ENCODE measurements around the gene PPP1R2B. TPM values are rescaled to one million over a fixed set of nuclear protein-coding genes. Genes with fewer than 3 reads are reported as not detected.

The PPP1R2B gene
- total RNA-seq, 1 experiment from 2014 or later = 0.07 TPM

GRCh38 chr5:156803404-156803803 is 46.7 kb upstream of the PPP1R2B start:
- ATAC-seq = no peak
- intact Hi-C loops (cut with micrococcal nuclease) = no loop called here
- no peak for DNase-seq

GRCh38 chr5:156812959-156813358 is 37.1 kb upstream of the PPP1R2B start:
- Histone ChIP-seq H3K9me3 (ENCODE audit: low read length) (no peaks in the 10 kb centered on the region), H3K4me2 (ENCODE audit: low read length) (no peak overlapping the region), H3K4me1 (ENCODE audit: insufficient read depth, low read length) (no peaks in the 10 kb centered on the region), H3F3A (ENCODE audit: low read length, unreplicated experiment) (no peaks in the 10 kb centered on the region), H3K9me2 (replicated peaks; ENCODE audit: low read length) (no peaks in the 10 kb centered on the region), H3K9ac (ENCODE audit: low read length) (no peak overlapping the region), H3K27me3 (ENCODE audit: low read length) (no peaks in the 10 kb centered on the region), H2AFZ (ENCODE audit: low read length) (no peak overlapping the region), H4K20me1 (ENCODE audit: low read length) (no peaks in the 10 kb centered on the region), H3K79me2 (ENCODE audit: low read length) (no peaks in the 10 kb centered on the region), H3K36me3 (ENCODE audit: low read depth, low read length) (no peaks in the 10 kb centered on the region), H3K4me3 (ENCODE audit: low read length) (no peak overlapping the region), H3K27ac (ENCODE audit: low read length) (no peak overlapping the region)
- ChIA-PET CTCF (no interaction called here), POLR2A (ENCODE audit: unreplicated experiment) (no interaction called here)
- ATAC-seq = no peak
- TF ChIP-seq EZH2 (IDR thresholded peaks at IDR 0.05; ENCODE audit: low read length, unreplicated experiment) = no peak
- TF ChIP-seq EZH2phosphoT487 (IDR thresholded peaks at IDR 0.05; ENCODE audit: borderline replicate concordance, low read length) = no peak
- no peak for TF ChIP-seq CTCF (conservative IDR thresholded peaks at IDR 0.05; ENCODE audit: low read depth, low read length)
- no peak for DNase-seq
- no TSS peak for BruUV-seq (replicated peaks)
- intact Hi-C loops (cut with micrococcal nuclease) = loop anchor here (10.0 kb wide), 1 partner anchor 482 kb away; no protein-coding TSS in a partner anchor

More at GRCh38 chr5:156803404-156803803, 46.7 kb upstream of the PPP1R2B start:
- Histone ChIP-seq H3F3A (ENCODE audit: low read length, unreplicated experiment) (no peaks in the 10 kb centered on the region), H3K79me2 (ENCODE audit: low read length) (no peaks in the 10 kb centered on the region), H3K27me3 (ENCODE audit: low read length) (peaks cover 34% of the 10 kb centered on the region), H3K4me2 (ENCODE audit: low read length) (no peak overlapping the region), H3K9me3 (ENCODE audit: low read length) (no peaks in the 10 kb centered on the region), H3K36me3 (ENCODE audit: low read depth, low read length) (no peaks in the 10 kb centered on the region), H3K9ac (ENCODE audit: low read length) (no peak overlapping the region), H3K27ac (ENCODE audit: low read length) (no peak overlapping the region), H4K20me1 (ENCODE audit: low read length) (no peaks in the 10 kb centered on the region), H3K4me1 (ENCODE audit: insufficient read depth, low read length) (no peaks in the 10 kb centered on the region), H3K9me2 (replicated peaks; ENCODE audit: low read length) (no peaks in the 10 kb centered on the region), H3K4me3 (ENCODE audit: low read length) (no peak overlapping the region), H2AFZ (ENCODE audit: low read length) (no peak overlapping the region)
- TF ChIP-seq CTCF (conservative IDR thresholded peaks at IDR 0.05; ENCODE audit: low read depth, low read length) (no peak), EZH2phosphoT487 (IDR thresholded peaks at IDR 0.05; ENCODE audit: borderline replicate concordance, low read length) (no peak), EZH2 (IDR thresholded peaks at IDR 0.05; ENCODE audit: low read length, unreplicated experiment) (no peak)
- no TSS peak for BruUV-seq (replicated peaks)
- POLR2A ChIA-PET (ENCODE audit: unreplicated experiment) = no interaction called here
- CTCF ChIA-PET = no interaction called here

GRCh38 chr5:156815988-156816599 is 34.0 kb upstream of the PPP1R2B start:
- no peaks in the 10 kb centered on the region for H4K20me1 ChIP-seq (ENCODE audit: low read length)
- no peaks in the 10 kb centered on the region for H3K9me3 ChIP-seq (ENCODE audit: low read length)
- BruUV-seq (replicated peaks) = no TSS peak
- no peaks in the 10 kb centered on the region for H3K79me2 ChIP-seq (ENCODE audit: low read length)
- H3K27ac ChIP-seq (ENCODE audit: low read length) = no peak overlapping the region
- CTCF ChIA-PET = interaction anchor here (0.8 kb wide), 1 partner anchor 9 kb away, joined by 3 read pairs; no protein-coding TSS in a partner anchor
- H3K4me3 ChIP-seq (ENCODE audit: low read length) = no peak overlapping the region
- no peaks in the 10 kb centered on the region for H3K9me2 ChIP-seq (replicated peaks; ENCODE audit: low read length)
- H3K4me2 ChIP-seq (ENCODE audit: low read length) = no peak overlapping the region
- H3K4me1 ChIP-seq (ENCODE audit: insufficient read depth, low read length) = no peaks in the 10 kb centered on the region
- ATAC-seq (peak; percentile 68), DNase-seq (peak; percentile 63)
- intact Hi-C loops (cut with micrococcal nuclease) = loop anchor here (1.0 to 10.0 kb wide), 3 partner anchors 139 to 479 kb away; no protein-coding TSS in a partner anchor
- H3K36me3 ChIP-seq (ENCODE audit: low read depth, low read length) = no peaks in the 10 kb centered on the region
- H3K27me3 ChIP-seq (ENCODE audit: low read length) = no peaks in the 10 kb centered on the region
- TF ChIP-seq EZH2phosphoT487 (IDR thresholded peaks at IDR 0.05; ENCODE audit: borderline replicate concordance, low read length) (no peak), CTCF (conservative IDR thresholded peaks at IDR 0.05; ENCODE audit: low read depth, low read length) (peak; percentile 71)
- no peak overlapping the region for H3K9ac ChIP-seq (ENCODE audit: low read length)
- no peaks in the 10 kb centered on the region for H3F3A ChIP-seq (ENCODE audit: low read length, unreplicated experiment)
- POLR2A ChIA-PET (ENCODE audit: unreplicated experiment) = interaction anchor here (0.5 kb wide), 1 partner anchor 178 kb away, joined by 6 read pairs; no protein-coding TSS in a partner anchor
- H2AFZ ChIP-seq (ENCODE audit: low read length) = no peak overlapping the region

Data from PC-3 (cell line).